Measurements from ENCODE around the gene MTA1.

The MTA1 gene

GRCh38 chr14:105378873-105379685 is 40.5 kb upstream of the MTA1 start:
- H3K4me3 ChIP-seq (ENCODE audit: low read depth, low read length): no peak overlapping the region
- TF ChIP-seq, protein P1, sequence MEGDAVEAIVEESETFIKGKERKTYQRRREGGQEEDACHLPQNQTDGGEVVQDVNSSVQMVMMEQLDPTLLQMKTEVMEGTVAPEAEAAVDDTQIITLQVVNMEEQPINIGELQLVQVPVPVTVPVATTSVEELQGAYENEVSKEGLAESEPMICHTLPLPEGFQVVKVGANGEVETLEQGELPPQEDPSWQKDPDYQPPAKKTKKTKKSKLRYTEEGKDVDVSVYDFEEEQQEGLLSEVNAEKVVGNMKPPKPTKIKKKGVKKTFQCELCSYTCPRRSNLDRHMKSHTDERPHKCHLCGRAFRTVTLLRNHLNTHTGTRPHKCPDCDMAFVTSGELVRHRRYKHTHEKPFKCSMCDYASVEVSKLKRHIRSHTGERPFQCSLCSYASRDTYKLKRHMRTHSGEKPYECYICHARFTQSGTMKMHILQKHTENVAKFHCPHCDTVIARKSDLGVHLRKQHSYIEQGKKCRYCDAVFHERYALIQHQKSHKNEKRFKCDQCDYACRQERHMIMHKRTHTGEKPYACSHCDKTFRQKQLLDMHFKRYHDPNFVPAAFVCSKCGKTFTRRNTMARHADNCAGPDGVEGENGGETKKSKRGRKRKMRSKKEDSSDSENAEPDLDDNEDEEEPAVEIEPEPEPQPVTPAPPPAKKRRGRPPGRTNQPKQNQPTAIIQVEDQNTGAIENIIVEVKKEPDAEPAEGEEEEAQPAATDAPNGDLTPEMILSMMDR (IDR thresholded peaks at IDR 0.05; ENCODE audit: low read depth, low read length): no peak

DNA sequence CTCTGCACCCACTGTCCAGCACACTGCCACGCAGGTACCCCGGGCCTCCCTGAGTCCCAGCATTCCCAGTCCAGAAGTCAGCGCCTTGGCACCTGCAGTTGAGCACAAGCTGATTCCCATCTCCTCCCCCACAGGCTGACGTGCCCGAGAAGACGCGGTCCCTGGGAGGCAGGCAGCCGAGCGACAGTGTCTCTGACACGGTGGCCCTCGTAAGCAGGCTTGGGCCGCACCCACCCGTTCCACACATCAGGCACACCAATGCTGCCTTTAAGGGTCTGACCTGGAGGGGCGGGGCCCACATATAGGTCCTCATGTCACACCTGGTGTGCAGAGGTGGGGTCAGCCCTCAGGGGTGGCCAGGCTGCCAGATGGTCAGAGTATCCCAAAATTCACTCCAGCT is 39.7 kb upstream of the MTA1 start:
- H3K4me3 ChIP-seq (ENCODE audit: low read depth, low read length): no peak overlapping the region
- TF ChIP-seq, protein P1 (IDR thresholded peaks at IDR 0.05; ENCODE audit: low read depth, low read length): no peak

DNA sequence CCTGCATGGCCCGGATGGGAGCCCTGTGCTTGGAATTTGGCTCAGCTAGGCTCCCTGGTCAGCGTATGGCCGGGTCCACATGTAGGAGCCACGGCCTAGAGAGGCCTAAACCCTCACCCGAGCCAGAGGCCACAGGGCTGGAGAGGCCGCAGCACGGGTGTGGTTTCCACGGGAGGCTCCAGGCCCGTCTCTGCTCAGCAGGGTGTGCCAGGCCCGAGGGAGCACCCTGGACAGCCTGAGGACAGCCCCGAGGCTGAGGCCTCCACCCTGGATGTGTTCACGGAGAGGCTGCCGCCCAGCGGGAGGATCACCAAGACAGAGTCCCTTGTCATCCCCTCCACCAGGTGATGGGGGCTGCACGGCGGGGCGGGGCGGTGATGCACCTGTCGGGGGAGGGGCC is 38.9 kb upstream of the MTA1 start:
- H3K4me3 ChIP-seq (ENCODE audit: low read depth, low read length): no peak overlapping the region
- TF ChIP-seq, protein P1 (IDR thresholded peaks at IDR 0.05; ENCODE audit: low read depth, low read length): no peak

- no peak overlapping the region for H3K4me3 ChIP-seq (ENCODE audit: low read depth, low read length)
- TF ChIP-seq, protein P1 (IDR thresholded peaks at IDR 0.05; ENCODE audit: low read depth, low read length): no peak
Observed at GRCh38 chr14:105381446-105382342, 37.9 kb upstream of the MTA1 start.

GRCh38 chr14:105382343-105383082 is 37.1 kb upstream of the MTA1 start:
- no peak overlapping the region for H3K4me3 ChIP-seq (ENCODE audit: low read depth, low read length)
- TF ChIP-seq, protein P1 (IDR thresholded peaks at IDR 0.05; ENCODE audit: low read depth, low read length): no peak

GRCh38 chr14:105383083-105383730 is 36.4 kb upstream of the MTA1 start:
- no peak overlapping the region for H3K4me3 ChIP-seq (ENCODE audit: low read depth, low read length)
- TF ChIP-seq, protein P1 (IDR thresholded peaks at IDR 0.05; ENCODE audit: low read depth, low read length): no peak

All from WI38 (cell line).